Heart right ventricle (tissue), 16 donors: ENCODE data around the gene COX8A. TPM values are rescaled to one million over a fixed set of nuclear protein-coding genes. Genes with fewer than 3 reads are reported as not detected.
A peak's percentile ranks its signal among the peaks of the same experiment; 100 is the strongest.
"Not testable (repeated sequence)": the region's sequence is repeated elsewhere in the genome, so short reads cannot be mapped to it uniquely, and the experiment has no call there.

Experiments
- ATAC-seq, 8 donors: fragments of 200-7000 bp; cut with Tn5 transposase; one replicate each; pipeline ENCODE4 v1.9.1; 2020; ENCODE audit warnings: mild to moderate bottlenecking in 8 of 8, moderate library complexity in 8 of 8, moderate number of reproducible peaks in 1 of 8
- DNase-seq, 2 donors: peaks; one replicate each; pipeline ENCODE4 v3.0.0-alpha.2; 2020
- H3K27ac ChIP-seq, 10 donors: fragments of 200-600 bp; sonication (generic) in 2 of 10; one replicate each; pipeline versions ENCODE4 v1.5.0 to v1.8.0; 2020 to 2022; ENCODE audit warnings: mild to moderate bottlenecking in 3 of 10
- H3K27me3 ChIP-seq, 7 donors: fragments of 200-600 bp; one replicate each; pipeline ENCODE4 v1.8.0; 2021 to 2022; ENCODE audit warnings: mild to moderate bottlenecking in 2 of 7
- H3K36me3 ChIP-seq, 9 donors: fragments of 200-600 bp; sonication (generic) in 1 of 9; one replicate each; pipeline versions ENCODE4 v1.5.0 to v1.8.0; 2020 to 2022; ENCODE audit warnings: mild to moderate bottlenecking in 2 of 9
- H3K4me1 ChIP-seq, 9 donors: fragments of 200-600 bp; sonication (generic) in 1 of 9; one replicate each; pipeline versions ENCODE4 v1.5.0 to v1.8.0; 2020 to 2022; ENCODE audit warnings: mild to moderate bottlenecking in 4 of 9
- H3K4me3 ChIP-seq, 10 donors: fragments of 200-600 bp; sonication (generic) in 2 of 10; one replicate each; pipeline versions ENCODE4 v1.5.0 to v1.8.0; 2020 to 2022; ENCODE audit warnings: mild to moderate bottlenecking in 7 of 10, moderate library complexity in 2 of 10
- H3K9me3 ChIP-seq, 11 donors: fragments of 200-600 bp in 10 of 11; sonication (generic) in 2 of 11; one replicate each; pipeline versions ENCODE4 v1.5.0 to v1.8.0; 2013 to 2022; ENCODE audit warnings: mild to moderate bottlenecking in 2 of 11, control low read depth in 1 of 11, moderate library complexity in 1 of 11
- WGBS, 2 donors: extraction: QIAGEN DNeasy Blood & Tissue Kit; methylation state at CpG; one replicate each; pipeline ENCODE4 v1.1.7; 2013; ENCODE audit warnings: inconsistent platforms in 1 of 2; 5-methylcytosine and 5-hydroxymethylcytosine counted together
- intact Hi-C, 10 donors: fragments of 100-400 bp; cut with DNase I; formaldehyde crosslinking; loops; one replicate each; pipeline versions ENCODE4 v1.11.1 to v1.14.2; 2022
- polyA plus RNA-seq, 2 donors: library from polyadenylated mRNA; stranded (reverse); fragments of 200-250 nt; gene quantifications; one replicate each; pipeline ENCODE4 v1.2.3, GENCODE V29; 2013
- total RNA-seq, 10 donors: library from RNA; stranded (reverse); fragmentation: NEBNext Ultra II Directional in 3 of 10; extraction: Animal tissue kit (Norgen Biotek cat#: 25700) in 3 of 10; gene quantifications; one replicate each; pipeline versions ENCODE4 v1.2.1 to v1.2.4, GENCODE V29; 2021 to 2023
- TF ChIP-seq, protein P1 (sequence below), 9 donors: fragments of 200-600 bp; sonication (generic) in 2 of 9; IDR thresholded peaks; one replicate each; pipeline versions ENCODE4 v1.5.0 to v1.8.0; 2021 to 2022; ENCODE audit warnings: antibody characterized with exemption in 9 of 9, mild to moderate bottlenecking in 5 of 9, moderate library complexity in 1 of 9
- donor health status: Arrhythmogenic right ventricular cardiomyopathy.
- donor health status: ischemic (EF 13 %, LVEDD 7.1; RV severe dilation, severe dysfunction).
- donor health status: healthy with polysubstance abuse.
- donor health status: DM: no; HTN: yes; CAD: no.
- donor health status: DM: no; HTN: no; CAD: no.
- donor health status: ischemic (EF 25% LVEDD 6.9; RV normal size, moderate dysfunction).
- donor health status: ischemic (EF 25% LVEDD 5.7; RV mildly dilated, moderate dysfunction).
- donor health status: healthy.
- donor health status: DM: yes; HTN: yes; CAD: no.
- donor health status: Ischemic cardiomyopathy.
- donor health status: ischemic (EF 35%, LVEDD 5.7; RV mildly dilated, moderate dysfunction).
- donor health status: nonischemic (EF 11% LVEDD 7.7; RV severe dilation, severe dysfunction).
- donor health status: DM: yes; HTN: yes; CAD: no.
- donor health status: PGD.
- donor health status: ischemic (EF 29% LVEDD 5.4; RV normal size, mild dysfunction).
- donor health status: nonischemic (EF 23%, LVEDD 6.1; RV moderate dilation, normal function).

Gene COX8A
- total and polyA plus RNA-seq, 12 donors = 868 to 2,481 (median 1,100) TPM

DNA sequence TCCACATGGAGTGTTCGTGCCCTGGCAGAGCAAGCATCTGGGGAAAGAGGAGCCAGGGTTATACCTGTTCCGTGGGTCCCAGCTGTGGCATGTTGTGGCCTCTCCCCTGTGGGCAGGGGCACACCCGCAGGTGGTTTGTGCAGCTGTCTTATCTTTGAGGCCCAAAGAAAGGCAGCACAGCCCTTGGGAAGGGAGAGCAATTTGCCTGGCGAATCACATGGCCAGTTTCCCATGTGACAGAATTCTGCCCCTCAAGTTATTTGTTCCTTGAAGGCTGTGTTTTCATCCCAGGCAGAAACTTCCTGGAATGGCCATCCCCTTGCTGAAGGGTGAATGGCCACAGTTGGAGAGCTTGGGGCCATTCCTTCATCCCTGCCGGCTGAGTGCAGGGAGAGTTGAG lies 16.4 kb upstream of the COX8A start:
- TF ChIP-seq, protein P1, sequence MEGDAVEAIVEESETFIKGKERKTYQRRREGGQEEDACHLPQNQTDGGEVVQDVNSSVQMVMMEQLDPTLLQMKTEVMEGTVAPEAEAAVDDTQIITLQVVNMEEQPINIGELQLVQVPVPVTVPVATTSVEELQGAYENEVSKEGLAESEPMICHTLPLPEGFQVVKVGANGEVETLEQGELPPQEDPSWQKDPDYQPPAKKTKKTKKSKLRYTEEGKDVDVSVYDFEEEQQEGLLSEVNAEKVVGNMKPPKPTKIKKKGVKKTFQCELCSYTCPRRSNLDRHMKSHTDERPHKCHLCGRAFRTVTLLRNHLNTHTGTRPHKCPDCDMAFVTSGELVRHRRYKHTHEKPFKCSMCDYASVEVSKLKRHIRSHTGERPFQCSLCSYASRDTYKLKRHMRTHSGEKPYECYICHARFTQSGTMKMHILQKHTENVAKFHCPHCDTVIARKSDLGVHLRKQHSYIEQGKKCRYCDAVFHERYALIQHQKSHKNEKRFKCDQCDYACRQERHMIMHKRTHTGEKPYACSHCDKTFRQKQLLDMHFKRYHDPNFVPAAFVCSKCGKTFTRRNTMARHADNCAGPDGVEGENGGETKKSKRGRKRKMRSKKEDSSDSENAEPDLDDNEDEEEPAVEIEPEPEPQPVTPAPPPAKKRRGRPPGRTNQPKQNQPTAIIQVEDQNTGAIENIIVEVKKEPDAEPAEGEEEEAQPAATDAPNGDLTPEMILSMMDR (IDR thresholded peaks at IDR 0.05) = no peak
- Histone ChIP-seq H3K4me3 (no peak overlapping the region), H3K9me3 (no peaks in the 10 kb centered on the region), H3K27ac (no peak overlapping the region), H3K27me3 (no peaks in the 10 kb centered on the region), H3K36me3 (peaks cover 0 to 39% (median 16%) of the 10 kb centered on the region in 9 donors), H3K4me1 (peaks cover 0 to 7% (median 0%) of the 10 kb centered on the region in 9 donors)
- ATAC-seq (no peak), DNase-seq (no peak)
- intact Hi-C loops = no loop called here
- WGBS, 2 donors = 90% methylated on average over 5 of the region's 5 CpGs

DNA sequence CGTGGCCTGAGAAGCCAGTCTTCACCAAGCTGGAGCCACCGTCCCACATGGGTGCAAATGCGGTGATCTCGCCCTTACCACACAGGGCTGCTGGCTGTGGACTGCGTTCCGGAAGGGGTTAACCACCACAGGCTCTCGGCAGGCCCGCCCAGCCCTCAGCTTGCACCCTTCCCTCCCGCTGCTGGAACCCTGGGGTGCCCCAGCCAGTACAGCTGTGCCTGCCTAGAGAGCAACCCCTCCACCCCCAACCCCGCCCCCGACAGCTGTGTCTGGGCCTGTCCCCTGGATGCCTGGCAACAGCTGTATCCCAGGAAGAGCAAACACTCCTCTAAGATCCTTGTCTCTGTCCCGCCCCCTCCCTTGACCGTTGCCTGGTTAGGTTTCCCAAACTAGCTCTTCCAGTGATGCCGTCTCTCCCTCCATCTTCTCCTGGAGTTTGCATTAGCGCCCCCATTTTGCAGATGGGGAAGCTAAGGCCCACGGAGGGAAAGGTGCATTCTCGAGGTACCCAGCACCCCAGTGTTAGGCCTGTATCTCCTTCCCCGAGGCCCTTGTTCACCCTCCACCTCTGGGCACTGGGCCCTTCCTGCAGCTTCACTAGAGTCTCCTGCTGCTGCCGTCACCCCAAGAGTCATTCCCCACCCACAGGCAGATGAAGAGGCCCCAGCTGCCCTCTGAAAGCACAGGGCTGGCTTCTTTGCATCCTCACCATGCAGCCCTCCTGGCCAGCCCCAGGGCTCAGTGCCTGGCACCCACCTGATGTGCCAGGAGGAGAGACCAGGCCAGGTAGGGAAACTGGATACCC lies 12.6 kb upstream of the COX8A start:
- ATAC-seq (peak; percentile 15 to 64 (median 36)), DNase-seq (no peak)
- no peaks in the 10 kb centered on the region for H3K27me3 ChIP-seq
- TF ChIP-seq, protein P1 (IDR thresholded peaks at IDR 0.05) = no peak
- no peak overlapping the region for H3K27ac ChIP-seq
- peaks cover 0 to 7% (median 0%) of the 10 kb centered on the region in 9 donors for H3K4me1 ChIP-seq
- H3K9me3 ChIP-seq = no peaks in the 10 kb centered on the region
- 45 to 50% methylated on average over 18 to 19 of the region's 19 CpGs for WGBS, 2 donors
- peaks cover 0 to 1% (median 0%) of the 10 kb centered on the region in 9 donors for H3K36me3 ChIP-seq
- no peak overlapping the region for H3K4me3 ChIP-seq
- intact Hi-C loops = loop anchor here in 1 of 10 donors (5.0 kb wide), 1 partner anchor 135 kb away; no protein-coding TSS in a partner anchor

DNA sequence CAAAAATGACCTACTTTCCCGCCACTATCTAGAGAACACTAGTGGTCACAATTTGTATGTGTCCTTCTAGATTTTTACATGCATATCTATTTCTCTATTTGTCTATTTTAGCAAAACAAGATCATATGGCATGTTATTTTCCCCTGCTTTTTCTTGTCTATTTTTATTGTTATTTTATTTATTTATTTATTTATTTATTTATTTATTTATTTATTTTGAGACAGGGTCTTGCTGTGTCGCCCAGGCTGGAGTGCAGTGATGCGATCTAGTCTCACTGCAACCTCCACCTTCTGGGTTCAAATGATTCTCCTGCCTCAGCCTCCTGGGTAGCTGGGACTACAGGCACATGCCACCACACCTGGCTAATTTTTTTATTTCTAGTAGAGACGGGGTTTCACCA lies 10.5 kb upstream of the COX8A start:
- H3K27ac ChIP-seq, H3K4me1 ChIP-seq, H3K9me3 ChIP-seq, H3K27me3 ChIP-seq, ATAC-seq, H3K4me3 ChIP-seq, DNase-seq, H3K36me3 ChIP-seq: not testable (repeated sequence)
- WGBS, 2 donors = 92 to 98% methylated on average over 4 of the region's 4 CpGs
- intact Hi-C loops = loop anchor here in 1 of 10 donors (5.0 kb wide), 1 partner anchor 137 kb away; no protein-coding TSS in a partner anchor

DNA sequence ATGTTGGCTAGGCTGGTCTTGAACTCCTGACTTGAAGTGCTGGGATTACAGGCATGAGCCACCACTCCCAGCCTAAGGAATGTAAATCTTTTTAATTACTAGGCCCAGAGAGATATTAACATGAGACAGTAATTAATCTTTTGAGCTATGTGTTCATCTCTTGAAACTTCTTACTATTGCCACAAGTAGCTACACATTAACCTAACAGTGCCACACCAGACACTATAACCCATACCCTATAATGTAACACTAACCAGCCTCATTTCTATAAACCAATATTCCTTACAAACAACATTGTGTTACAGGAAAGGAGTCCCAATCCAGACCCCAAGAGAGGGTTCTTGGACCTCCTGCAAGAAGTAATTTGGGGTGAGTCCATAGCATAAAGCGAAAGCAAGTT lies 8.0 kb upstream of the COX8A start:
- Histone ChIP-seq H3K4me3 (no peak overlapping the region), H3K36me3 (no peaks in the 10 kb centered on the region), H3K27ac (no peak overlapping the region), H3K9me3 (no peaks in the 10 kb centered on the region), H3K4me1 (no peaks in the 10 kb centered on the region), H3K27me3 (no peaks in the 10 kb centered on the region)
- no peak for DNase-seq
- ATAC-seq = no peak
- TF ChIP-seq, protein P1 (IDR thresholded peaks at IDR 0.05) = no peak
- 97 to 98% methylated on average over 1 of the region's 1 CpG for WGBS, 2 donors
- intact Hi-C loops = no loop called here

DNA sequence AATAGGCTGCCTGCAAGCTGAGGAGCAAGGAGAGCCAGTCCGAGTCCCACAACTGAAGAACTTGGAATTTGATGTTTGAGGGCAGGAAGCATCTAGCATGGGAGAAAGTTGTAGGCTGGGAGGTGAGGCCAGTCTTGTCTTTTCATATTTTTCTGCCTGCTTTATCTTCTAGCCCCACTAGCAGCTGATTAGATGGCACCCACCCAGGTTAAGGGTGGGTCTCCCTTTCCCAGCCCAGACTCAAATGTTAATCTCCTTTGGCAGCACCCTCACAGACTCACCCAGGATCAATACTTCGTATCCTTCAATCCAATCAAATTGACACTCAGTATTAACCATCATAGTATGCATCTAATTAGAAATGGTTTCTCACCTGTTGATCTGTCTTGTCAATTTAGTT lies 5.0 kb upstream of the COX8A start:
- Histone ChIP-seq H3K27me3 (no peaks in the 10 kb centered on the region), H3K4me1 (peaks cover 0 to 3% (median 0%) of the 10 kb centered on the region in 9 donors)

More for the DNA sequence above, 5.0 kb upstream of the COX8A start:
- TF ChIP-seq, protein P1 (IDR thresholded peaks at IDR 0.05) = no peak
- ATAC-seq (no peak), DNase-seq (no peak)
- 83 to 84% methylated on average over 2 of the region's 2 CpGs for WGBS, 2 donors
- no peak overlapping the region for H3K4me3 ChIP-seq
- intact Hi-C loops = no loop called here
- H3K9me3 ChIP-seq = no peaks in the 10 kb centered on the region
- no peaks in the 10 kb centered on the region for H3K36me3 ChIP-seq
- H3K27ac ChIP-seq = no peak overlapping the region
